Stimulated activated memory B cell treated with anti-CD40 and anti-IgM and Interleukin-4, amounts not matched to agents 10 μg/mL and 1 μg/mL and 100 μg/mL, for 72 hours (primary cell): Measurements from ENCODE around the gene SMIM26.
"Not testable (repeated sequence)": the region's sequence is repeated elsewhere in the genome, so short reads cannot be mapped to it uniquely, and the experiment has no call there.

Experiments used
- ATAC-seq: fragments of 150-1000 bp; cut with Tn5 transposase; 2 replicates; pipeline ENCODE4 v1.10.0; 2021
- H3K27ac Mint-ChIP-seq: one replicate; pipeline ENCODE4 v1.8.0; 2022; ENCODE audit warnings: mild to moderate bottlenecking, mixed read lengths
- H3K27me3 Mint-ChIP-seq: one replicate; pipeline ENCODE4 v1.8.0; 2022; ENCODE audit warnings: mixed read lengths
- H3K36me3 Mint-ChIP-seq: one replicate; pipeline ENCODE4 v1.8.0; 2022; ENCODE audit warnings: mixed read lengths
- H3K4me1 Mint-ChIP-seq: one replicate; pipeline ENCODE4 v1.8.0; 2022; ENCODE audit warnings: mixed read lengths
- H3K4me3 Mint-ChIP-seq: one replicate; pipeline ENCODE4 v1.8.0; 2022; ENCODE audit warnings: mild to moderate bottlenecking, moderate library complexity, mixed read lengths
- H3K9me3 Mint-ChIP-seq: one replicate; pipeline ENCODE4 v1.8.0; 2022; ENCODE audit warnings: mixed read lengths

SMIM26 gene, protein sequence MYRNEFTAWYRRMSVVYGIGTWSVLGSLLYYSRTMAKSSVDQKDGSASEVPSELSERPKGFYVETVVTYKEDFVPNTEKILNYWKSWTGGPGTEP

DNA sequence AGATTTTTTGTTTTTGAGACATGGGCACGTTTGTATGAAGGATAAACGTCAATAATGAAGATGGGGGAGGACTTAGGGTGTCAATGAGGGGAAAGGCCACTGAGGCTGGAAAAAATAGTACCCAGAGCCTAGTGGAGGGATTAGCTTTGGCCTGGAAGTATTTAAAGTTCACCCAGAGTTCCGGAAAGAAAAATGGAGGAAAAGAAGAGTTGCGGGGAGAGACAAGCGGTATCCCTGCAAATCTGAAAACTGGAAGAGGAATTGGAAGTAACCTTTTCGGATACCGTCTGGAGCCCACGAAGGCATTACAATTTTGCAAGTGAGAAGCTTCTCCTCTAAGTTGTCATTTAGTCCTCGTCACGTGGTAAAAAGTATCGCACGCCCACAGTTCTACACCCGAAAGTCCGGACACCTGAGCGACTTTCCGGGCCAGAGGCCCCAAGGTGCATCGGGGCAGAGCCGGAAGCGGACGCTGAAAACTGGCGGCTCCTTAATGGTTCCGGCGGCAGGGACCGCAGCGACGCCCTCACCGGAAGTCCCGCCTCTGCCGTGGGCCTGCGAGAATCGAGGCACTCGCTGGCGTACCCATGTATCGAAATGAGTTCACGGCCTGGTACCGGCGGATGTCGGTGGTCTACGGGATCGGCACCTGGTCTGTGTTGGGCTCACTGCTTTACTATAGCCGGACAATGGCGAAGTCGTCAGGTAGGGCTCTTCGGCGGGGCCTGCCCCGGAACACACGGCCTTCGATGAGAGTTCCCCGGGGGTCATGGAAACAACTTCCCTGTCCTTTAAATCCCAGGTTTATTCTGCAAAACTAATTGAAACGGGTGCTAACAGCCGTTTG lies at the start of gene SMIM26:
Gene SMIM26 (plus strand): TSS at position 541 of the 847 bp plus-strand sequence. CDS start 47 bp downstream, at position 588.
- no peaks in the 10 kb centered on the region for H3K27me3 Mint-ChIP-seq
- H3K4me1 Mint-ChIP-seq = peaks cover 26% of the 10 kb centered on the region
- peaks cover 7% of the 10 kb centered on the region for H3K9me3 Mint-ChIP-seq
- peak within 1 kb of the TSS; percentile 91 for H3K27ac Mint-ChIP-seq
- peak within 1 kb of the TSS; percentile 83 for H3K4me3 Mint-ChIP-seq
- peak; percentile 99 for ATAC-seq
- peaks cover 27% of the 10 kb centered on the region for H3K36me3 Mint-ChIP-seq

DNA sequence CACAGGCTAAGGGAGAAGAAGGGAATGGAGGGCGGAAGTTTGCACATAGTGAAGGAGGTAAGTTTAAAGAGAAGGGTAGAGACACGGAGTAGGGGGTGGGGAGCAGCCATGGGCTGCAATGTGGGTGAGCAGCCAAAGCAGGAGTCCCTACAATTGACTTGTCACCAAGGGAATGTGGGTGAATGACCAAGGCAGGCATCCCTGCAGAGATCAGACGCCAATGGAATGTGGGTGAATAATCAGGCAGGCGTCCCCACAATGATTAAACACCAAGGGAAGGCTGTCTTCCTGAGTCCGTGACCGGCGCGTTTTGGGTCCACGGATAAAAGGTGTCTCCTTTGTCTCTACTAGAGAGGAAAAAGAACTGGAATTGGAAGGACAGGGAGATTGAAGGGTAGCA lies 45.2 kb upstream of the SMIM26 start:
- not testable (repeated sequence) for H3K4me1 Mint-ChIP-seq, H3K4me3 Mint-ChIP-seq, H3K27me3 Mint-ChIP-seq, H3K27ac Mint-ChIP-seq, H3K9me3 Mint-ChIP-seq, ATAC-seq
- H3K36me3 Mint-ChIP-seq = peaks cover 24% of the 10 kb centered on the region

DNA sequence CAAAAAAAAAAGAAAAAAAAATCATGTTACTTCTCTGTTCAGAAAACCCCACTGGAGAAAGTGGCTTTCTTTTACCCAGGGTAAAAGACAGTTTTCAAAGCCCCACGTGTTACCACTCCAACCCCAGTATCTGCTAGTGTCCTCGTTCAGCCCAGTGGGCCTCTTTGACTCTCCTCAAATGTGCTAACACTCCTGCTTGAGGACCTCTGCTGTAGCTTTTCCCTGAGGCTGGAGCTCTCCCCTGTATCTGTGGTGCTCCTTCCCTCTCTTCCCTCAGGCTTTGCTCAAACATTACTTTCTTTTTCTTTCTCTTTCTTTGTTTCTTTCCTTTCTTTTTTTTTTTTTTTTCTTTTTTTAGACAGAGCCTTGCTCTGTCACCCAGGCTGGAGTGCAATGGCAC lies 44.2 kb upstream of the SMIM26 start:
- Mint-ChIP-seq H3K27ac (no peak overlapping the region), H3K9me3 (no peaks in the 10 kb centered on the region)

DNA sequence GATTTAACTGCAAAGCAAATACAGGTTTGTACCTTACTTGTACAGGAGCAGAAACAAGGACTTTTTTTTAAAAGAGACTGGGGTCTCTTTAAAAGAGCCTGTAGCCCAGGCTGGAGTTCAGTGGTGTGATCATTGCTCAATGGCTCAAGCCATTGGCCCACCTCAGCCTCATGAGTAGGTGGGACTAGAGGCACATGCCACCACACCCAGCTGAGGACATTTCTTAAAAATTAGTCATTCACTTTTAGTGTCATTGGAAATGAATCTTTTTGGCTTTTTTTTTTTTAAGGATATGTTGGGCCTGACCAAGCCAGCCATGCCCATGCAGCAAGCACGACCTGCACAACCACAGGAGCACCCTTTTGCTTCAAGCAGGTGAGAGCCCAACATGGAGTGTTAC lies 42.6 kb upstream of the SMIM26 start:
- peaks cover 46% of the 10 kb centered on the region for H3K36me3 Mint-ChIP-seq
- ATAC-seq = no peak
- no peak overlapping the region for H3K27ac Mint-ChIP-seq
- no peaks in the 10 kb centered on the region for H3K27me3 Mint-ChIP-seq
- H3K4me1 Mint-ChIP-seq = no peaks in the 10 kb centered on the region
- H3K4me3 Mint-ChIP-seq = no peak overlapping the region
- H3K9me3 Mint-ChIP-seq = no peaks in the 10 kb centered on the region

More for the DNA sequence above, 44.2 kb upstream of the SMIM26 start:
- Mint-ChIP-seq H3K4me3 (no peak overlapping the region), H3K4me1 (no peaks in the 10 kb centered on the region), H3K36me3 (peaks cover 30% of the 10 kb centered on the region), H3K27me3 (no peaks in the 10 kb centered on the region)
- ATAC-seq = no peak

DNA sequence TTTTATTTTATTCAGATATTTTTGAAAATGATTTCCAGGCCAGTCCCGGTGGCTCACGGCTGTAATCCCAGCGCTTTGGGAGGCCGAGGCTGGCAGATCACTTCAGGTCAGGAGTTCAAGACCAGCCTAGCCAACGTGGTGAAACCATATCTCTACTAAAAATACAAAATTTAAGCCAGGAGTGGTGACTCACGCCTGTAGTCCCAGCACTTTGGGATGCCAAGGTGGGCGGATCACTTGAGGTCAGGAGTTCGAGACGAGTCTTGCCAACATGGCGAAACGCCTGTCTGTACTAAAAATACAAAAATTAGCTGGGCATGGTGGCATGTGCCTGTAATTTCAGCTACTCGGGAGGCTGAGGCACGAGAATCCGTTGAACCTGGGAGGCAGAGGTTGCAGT lies 40.5 kb upstream of the SMIM26 start:
- not testable (repeated sequence) for ATAC-seq, H3K9me3 Mint-ChIP-seq, H3K4me1 Mint-ChIP-seq, H3K4me3 Mint-ChIP-seq, H3K27me3 Mint-ChIP-seq, H3K27ac Mint-ChIP-seq
- peaks cover 62% of the 10 kb centered on the region for H3K36me3 Mint-ChIP-seq

DNA sequence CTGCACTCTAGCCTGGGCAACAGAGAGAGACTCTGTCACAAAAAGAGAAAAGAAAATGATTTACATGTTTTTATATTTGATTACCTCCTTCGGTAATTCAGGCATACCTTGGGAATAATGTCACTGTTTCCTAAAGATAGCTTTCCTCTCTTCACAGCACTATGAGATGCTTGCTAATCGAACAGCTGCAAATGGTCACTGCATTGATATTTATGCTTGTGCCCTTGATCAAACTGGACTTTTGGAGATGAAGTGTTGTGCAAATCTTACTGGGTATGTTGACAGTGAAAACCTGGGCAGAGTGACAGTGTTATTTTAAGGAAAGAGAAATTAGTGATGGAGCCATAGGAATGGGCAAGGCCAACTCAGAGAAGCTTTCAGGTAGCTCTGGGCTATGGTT lies 39.9 kb upstream of the SMIM26 start:
- H3K36me3 Mint-ChIP-seq = peaks cover 68% of the 10 kb centered on the region
- no peaks in the 10 kb centered on the region for H3K9me3 Mint-ChIP-seq
- no peaks in the 10 kb centered on the region for H3K4me1 Mint-ChIP-seq
- ATAC-seq = no peak
- H3K4me3 Mint-ChIP-seq = no peak overlapping the region
- no peaks in the 10 kb centered on the region for H3K27me3 Mint-ChIP-seq
- H3K27ac Mint-ChIP-seq = no peak overlapping the region

DNA sequence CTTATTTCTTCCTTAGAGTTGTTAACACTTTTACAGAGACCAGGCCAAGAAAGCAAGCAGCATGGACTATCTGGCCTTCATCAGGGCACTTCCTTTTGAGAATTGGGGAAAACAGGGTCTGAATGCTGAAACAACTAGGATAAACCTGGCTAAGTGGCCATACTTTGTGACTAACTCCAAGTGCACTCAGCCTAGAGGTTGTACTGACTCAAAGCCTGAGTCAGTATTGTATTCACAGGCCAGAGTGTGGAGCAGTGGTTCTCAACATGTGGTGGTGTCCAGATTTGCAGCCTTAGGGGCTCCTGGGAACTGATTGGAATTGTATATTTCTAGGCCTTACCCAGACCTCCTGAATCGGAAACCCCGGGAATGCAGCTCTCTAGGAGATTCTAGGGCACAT lies 39.4 kb upstream of the SMIM26 start:
- Mint-ChIP-seq H3K4me3 (no peak overlapping the region), H3K36me3 (peaks cover 73% of the 10 kb centered on the region), H3K27ac (no peak overlapping the region), H3K9me3 (no peaks in the 10 kb centered on the region), H3K27me3 (no peaks in the 10 kb centered on the region), H3K4me1 (no peaks in the 10 kb centered on the region)
- ATAC-seq = no peak

DNA sequence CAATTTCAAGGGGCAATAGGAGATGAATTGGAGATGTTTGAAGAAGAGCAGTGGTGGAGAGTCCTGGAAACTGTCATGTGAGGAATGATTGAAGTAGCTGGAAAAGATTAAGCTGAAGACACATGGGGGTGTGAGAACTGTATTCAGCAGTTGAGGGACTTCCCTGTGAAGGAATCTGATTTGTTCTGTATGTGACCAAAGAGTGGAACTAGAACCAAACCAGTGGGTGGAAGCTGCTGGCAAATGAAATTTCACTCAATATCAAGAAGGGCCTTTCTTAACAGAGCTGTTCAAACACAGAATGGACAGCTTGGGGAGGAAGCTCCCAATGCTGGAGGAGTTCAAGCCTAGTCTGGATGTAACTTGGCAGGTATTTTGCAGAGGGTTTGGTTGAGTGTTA lies 38.2 kb upstream of the SMIM26 start:
- H3K9me3 Mint-ChIP-seq = no peaks in the 10 kb centered on the region
- no peak overlapping the region for H3K4me3 Mint-ChIP-seq
- no peaks in the 10 kb centered on the region for H3K4me1 Mint-ChIP-seq
- H3K36me3 Mint-ChIP-seq = peaks cover 73% of the 10 kb centered on the region
- H3K27ac Mint-ChIP-seq = no peak overlapping the region
- no peak for ATAC-seq
- no peaks in the 10 kb centered on the region for H3K27me3 Mint-ChIP-seq

DNA sequence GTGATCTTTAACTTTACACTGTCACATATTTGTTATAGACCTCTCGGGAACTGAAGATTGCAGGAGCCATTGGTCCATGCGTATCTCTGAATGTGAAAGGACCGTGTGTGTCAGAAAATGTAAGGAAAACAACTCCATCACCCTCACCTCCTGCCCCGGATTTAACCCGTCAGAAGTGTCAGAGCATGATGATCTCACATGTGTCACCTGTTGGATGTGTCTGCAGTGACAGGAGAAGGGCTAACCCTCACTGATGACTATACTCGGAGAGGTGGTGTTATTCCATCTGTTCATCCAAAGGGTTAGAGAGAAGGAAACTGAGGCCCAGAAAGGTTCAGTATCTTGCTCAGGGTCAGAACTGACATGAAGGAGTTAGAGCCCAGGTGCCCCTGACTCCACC lies 34.6 kb upstream of the SMIM26 start:
- Mint-ChIP-seq H3K27ac (no peak overlapping the region), H3K4me3 (no peak overlapping the region), H3K4me1 (no peaks in the 10 kb centered on the region), H3K27me3 (no peaks in the 10 kb centered on the region), H3K9me3 (no peaks in the 10 kb centered on the region), H3K36me3 (peaks cover 69% of the 10 kb centered on the region)
- no peak for ATAC-seq

DNA sequence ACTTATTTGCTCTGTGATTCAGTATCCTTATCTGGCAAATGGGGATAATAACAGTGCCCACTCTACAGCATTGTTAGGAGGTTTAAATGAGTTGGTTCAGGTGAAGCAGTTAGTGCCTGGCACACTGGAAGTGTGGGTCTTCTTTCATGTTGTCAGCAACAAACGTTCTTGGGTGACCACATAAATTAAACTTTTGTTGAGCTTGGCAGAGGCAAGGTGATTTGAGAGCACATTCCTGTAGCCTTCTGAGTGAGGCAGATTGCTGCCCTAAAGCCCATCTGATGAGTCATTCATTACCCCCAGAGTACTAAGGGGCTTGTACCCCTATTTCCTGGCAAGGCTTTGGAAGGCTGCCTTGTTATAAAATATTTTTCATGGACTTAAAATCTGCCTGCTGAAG lies 33.7 kb upstream of the SMIM26 start:
- ATAC-seq = no peak
- H3K36me3 Mint-ChIP-seq = peaks cover 68% of the 10 kb centered on the region

DNA sequence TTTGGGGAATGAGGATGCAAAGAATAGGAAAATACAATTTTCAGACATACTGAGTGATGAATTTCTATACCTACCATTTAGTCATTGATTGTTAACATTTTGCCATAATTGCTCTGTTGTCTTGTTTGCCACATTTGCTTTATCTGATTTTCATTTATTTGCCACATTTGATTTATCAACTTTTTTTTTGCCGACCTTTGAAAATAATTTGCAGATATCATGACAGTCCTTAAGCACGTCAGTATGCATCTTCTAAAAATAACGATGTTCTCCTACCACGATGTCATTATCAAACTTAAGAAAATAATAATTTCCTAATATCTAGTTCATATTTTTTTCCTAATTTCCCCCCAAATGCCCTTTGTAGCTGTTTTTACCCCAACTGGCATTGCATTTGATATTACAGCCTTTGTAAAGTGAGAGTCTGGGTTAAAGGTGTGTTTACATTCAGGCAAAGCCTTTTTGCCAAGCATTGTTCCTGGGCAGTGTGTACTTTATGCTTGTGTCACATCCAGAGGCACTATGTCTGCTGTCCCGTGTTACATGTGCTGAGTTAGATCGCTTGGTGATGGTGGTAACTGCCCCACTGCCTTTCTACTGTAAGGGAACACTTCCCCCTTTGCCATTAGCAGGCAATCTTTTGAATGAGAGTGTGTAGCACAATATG lies 33.1 kb upstream of the SMIM26 start:
- no peaks in the 10 kb centered on the region for H3K4me1 Mint-ChIP-seq
- no peak overlapping the region for H3K27ac Mint-ChIP-seq
- no peaks in the 10 kb centered on the region for H3K9me3 Mint-ChIP-seq
- ATAC-seq = no peak
- H3K27me3 Mint-ChIP-seq = no peaks in the 10 kb centered on the region
- no peak overlapping the region for H3K4me3 Mint-ChIP-seq
- peaks cover 63% of the 10 kb centered on the region for H3K36me3 Mint-ChIP-seq

More for the DNA sequence above, 33.7 kb upstream of the SMIM26 start:
- Mint-ChIP-seq H3K4me3 (no peak overlapping the region), H3K4me1 (no peaks in the 10 kb centered on the region), H3K9me3 (no peaks in the 10 kb centered on the region), H3K27ac (no peak overlapping the region), H3K27me3 (no peaks in the 10 kb centered on the region)

DNA sequence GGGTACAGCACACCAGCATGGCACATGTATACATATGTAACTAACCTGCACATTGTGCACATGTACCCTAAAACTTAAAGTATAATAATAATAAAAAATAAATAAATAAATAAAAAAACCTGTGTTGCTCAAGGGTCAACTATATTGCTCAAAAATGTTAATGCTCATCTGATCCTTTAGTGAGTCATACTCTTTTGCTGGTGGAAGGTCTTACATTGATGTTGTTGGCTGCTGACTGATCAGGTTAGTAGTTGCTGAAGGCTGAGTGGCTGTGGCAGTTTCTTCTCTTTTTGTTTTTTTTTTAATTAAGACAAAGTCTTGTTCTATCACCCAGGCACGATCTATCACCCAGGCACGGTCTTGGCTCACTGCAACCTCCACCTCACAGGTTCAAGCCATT lies 29.6 kb upstream of the SMIM26 start:
- Mint-ChIP-seq H3K36me3 (peaks cover 59% of the 10 kb centered on the region), H3K4me1 (no peaks in the 10 kb centered on the region), H3K4me3 (no peak overlapping the region), H3K27me3 (no peaks in the 10 kb centered on the region), H3K9me3 (no peaks in the 10 kb centered on the region), H3K27ac (no peak overlapping the region)
- no peak for ATAC-seq

DNA sequence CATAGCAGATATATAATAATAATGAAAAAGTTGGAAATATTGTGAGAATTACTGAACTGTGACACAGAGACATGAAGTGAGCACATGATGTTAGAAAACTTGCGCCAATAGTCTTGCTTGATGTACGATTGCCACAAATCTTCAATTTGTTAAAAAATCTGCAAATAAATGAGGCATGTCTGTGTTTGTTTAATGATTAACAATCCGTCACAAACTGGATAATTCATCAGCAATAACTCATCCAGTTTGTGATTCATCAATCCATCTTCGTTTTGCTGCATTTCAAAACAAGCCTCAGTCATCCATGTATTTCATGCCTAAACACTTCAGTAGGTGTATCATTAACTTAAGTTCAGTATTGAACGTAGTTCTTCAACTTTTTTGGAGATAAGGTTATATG lies 25.5 kb upstream of the SMIM26 start:
- Mint-ChIP-seq H3K4me1 (no peaks in the 10 kb centered on the region), H3K4me3 (no peak overlapping the region), H3K27ac (no peak overlapping the region), H3K27me3 (no peaks in the 10 kb centered on the region), H3K36me3 (peaks cover 75% of the 10 kb centered on the region), H3K9me3 (no peaks in the 10 kb centered on the region)
- no peak for ATAC-seq

DNA sequence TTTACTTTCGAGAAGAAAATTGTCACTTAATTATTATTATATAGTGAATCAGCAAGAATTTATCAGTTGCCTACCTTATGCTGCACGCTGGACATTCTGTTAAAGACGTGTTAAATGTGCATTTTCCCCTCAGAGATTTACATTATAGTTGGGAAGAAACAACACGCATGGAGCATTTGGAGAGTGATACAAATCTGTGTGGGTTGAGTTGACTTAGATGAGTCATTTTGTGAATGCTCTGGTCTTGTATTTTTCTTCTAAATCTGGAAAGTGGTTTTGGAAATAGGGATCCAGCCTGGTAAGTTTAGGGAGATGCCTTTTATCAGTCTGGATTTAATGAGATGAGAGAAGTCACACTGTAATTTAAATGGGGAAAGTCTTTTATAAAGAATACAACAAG lies 24.0 kb upstream of the SMIM26 start:
- no peaks in the 10 kb centered on the region for H3K4me1 Mint-ChIP-seq
- H3K36me3 Mint-ChIP-seq = peaks cover 83% of the 10 kb centered on the region
- no peaks in the 10 kb centered on the region for H3K27me3 Mint-ChIP-seq
- H3K9me3 Mint-ChIP-seq = no peaks in the 10 kb centered on the region
- no peak overlapping the region for H3K27ac Mint-ChIP-seq
- no peak for ATAC-seq
- no peak overlapping the region for H3K4me3 Mint-ChIP-seq

DNA sequence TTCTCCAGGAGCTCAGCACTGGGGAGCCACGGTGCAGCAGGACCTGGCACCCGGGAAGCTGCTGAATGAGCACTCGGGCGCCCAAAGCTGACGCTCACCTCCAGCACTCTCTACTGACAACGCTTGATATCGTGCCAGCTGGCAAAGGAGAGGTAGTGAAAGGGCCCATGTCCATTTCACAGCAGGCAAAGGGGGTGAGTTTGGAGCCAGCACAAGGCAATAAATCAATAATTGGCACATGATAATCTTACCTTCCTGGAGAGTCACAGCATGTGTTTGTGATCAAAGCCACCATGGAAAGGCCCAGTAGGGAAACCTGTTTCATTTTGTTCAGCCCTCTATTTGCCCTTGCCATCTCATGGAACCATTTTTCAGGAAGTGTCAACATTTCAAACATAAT lies 23.3 kb upstream of the SMIM26 start:
- Mint-ChIP-seq H3K27ac (no peak overlapping the region), H3K36me3 (peaks cover 84% of the 10 kb centered on the region), H3K27me3 (no peaks in the 10 kb centered on the region), H3K4me1 (no peaks in the 10 kb centered on the region), H3K9me3 (no peaks in the 10 kb centered on the region), H3K4me3 (no peak overlapping the region)
- no peak for ATAC-seq

DNA sequence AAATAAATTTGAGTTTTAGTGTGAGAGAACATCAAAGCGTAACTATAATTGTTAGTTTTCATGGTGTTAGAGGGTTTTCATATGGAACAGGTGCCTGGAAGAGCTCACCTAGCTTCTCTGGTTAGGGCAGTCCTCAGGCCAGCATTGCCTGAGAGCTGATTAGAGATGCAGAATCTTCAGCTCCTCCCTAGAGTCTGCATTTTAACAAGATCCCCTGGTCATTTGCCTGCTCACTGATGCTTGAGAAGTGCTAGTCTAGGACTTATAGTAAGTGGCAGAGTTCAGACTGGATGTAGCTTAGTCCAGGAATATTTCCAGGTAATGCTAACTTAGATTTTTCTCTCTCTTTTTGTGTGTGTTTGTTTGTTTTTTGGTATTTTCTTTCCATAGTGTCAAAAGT lies 21.7 kb upstream of the SMIM26 start:
- ATAC-seq = no peak
- H3K36me3 Mint-ChIP-seq = peaks cover 77% of the 10 kb centered on the region
- no peak overlapping the region for H3K4me3 Mint-ChIP-seq
- no peaks in the 10 kb centered on the region for H3K4me1 Mint-ChIP-seq
- H3K27me3 Mint-ChIP-seq = no peaks in the 10 kb centered on the region
- H3K27ac Mint-ChIP-seq = no peak overlapping the region
- no peaks in the 10 kb centered on the region for H3K9me3 Mint-ChIP-seq
